Glomerular endothelial cell (primary cell): ENCODE data around the gene FGF4. TPM values are rescaled to one million over a fixed set of nuclear protein-coding genes. Genes with fewer than 3 reads are reported as not detected.

ENCODE experiments used
- DNase-seq: peaks from one replicate; pipeline ENCODE4 v3.0.0-alpha.2; 2011; ENCODE audit warnings: low read depth, low spot score; ENCODE audit errors: extremely low read depth
- total RNA-seq: library from RNA; depleted of rRNA; stranded (reverse); fragments of >200 nt; gene quantifications from 2 replicates; pipeline ENCODE4 v1.2.3, GENCODE V29; 2015

Gene FGF4, protein sequence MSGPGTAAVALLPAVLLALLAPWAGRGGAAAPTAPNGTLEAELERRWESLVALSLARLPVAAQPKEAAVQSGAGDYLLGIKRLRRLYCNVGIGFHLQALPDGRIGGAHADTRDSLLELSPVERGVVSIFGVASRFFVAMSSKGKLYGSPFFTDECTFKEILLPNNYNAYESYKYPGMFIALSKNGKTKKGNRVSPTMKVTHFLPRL
- not detected in 2 replicates for total RNA-seq

GRCh38 chr11:69775163-69775755 is at the start of gene FGF4:
Gene FGF4 (minus strand): TSS chr11:69775341. CDS start chr11:69775084, 257 bp downstream.
- DNase-seq = no peak

DNA sequence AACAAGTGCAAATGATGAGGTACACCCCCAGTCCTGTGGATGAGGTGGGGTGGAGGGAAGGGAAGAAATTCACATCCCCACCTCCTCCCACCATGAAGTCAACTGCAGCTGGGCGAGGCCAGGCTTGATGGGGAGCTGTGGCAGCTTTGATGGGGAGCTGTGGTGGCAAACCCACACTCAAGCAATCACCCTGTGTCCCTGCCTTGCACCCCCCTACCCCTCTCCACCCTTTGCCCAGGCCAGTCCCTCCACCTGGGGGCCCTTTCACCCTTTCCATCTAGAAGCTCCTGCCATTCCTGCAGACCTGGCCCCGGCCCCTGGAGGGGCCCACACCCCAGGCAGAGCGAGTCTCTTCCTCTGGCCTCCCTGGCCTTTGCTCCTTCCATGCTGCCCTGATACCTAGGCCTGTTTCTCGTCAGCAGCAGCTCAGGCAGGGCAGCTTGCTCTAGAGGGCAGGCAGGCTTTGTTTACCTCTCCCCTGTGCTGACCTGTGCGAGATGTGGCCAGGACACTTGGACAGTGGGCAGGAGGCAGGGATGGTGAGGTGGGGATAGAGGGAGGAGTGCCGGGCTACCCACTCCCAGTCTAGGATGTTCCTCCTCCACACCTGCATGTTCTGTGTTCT is 48.6 kb upstream of the FGF4 start:
- DNase-seq = no peak

- no peak for DNase-seq
Observed at GRCh38 chr11:69822676-69823494, 47.7 kb upstream of the FGF4 start.

DNA sequence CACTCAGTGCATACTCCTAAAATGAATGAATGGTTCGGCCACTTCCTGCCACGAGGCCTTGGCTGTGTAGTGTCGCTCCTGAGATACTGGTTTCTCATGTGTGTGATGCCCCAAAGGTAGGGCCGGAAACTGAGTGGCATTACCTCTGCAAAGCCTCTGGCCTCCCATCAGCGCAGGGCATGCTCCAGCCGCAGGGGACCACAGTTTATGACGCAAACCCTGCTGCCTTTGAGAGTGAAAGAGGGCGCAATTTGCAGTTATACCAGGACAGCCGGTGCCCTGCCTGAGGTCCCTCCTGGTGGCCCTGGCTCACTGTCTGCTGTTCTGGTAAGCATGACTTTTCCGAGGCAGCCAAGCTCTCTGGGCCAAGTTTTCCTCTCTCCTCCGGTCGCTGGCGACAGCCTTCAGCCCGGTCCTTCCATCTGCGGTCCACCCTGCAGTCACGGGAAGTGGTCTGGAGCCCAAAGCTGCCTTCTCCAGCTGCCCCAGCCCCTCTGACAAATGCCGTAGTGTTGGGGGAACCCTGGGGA is 46.4 kb upstream of the FGF4 start:
- no peak for DNase-seq

DNA sequence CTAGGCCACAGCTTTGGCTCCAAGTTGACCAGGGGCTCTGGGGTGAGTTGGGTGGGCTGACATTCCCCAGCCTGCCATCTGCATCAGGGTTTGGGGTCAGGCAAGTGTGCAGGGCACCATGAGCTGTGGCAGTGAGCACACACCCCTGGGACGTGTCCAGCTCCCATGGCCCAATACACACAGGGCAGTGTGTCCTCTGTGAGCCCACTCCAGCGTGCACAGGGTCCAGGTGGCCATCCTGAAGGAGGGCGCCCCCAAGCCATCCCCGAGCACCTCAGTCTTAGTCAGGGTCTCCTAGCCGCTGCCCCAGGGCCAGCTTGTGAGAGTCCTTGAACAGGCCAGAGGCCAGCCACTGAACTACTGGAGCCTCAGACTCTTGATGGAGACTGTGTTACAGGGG is 45.3 kb upstream of the FGF4 start:
- no peak for DNase-seq

DNA sequence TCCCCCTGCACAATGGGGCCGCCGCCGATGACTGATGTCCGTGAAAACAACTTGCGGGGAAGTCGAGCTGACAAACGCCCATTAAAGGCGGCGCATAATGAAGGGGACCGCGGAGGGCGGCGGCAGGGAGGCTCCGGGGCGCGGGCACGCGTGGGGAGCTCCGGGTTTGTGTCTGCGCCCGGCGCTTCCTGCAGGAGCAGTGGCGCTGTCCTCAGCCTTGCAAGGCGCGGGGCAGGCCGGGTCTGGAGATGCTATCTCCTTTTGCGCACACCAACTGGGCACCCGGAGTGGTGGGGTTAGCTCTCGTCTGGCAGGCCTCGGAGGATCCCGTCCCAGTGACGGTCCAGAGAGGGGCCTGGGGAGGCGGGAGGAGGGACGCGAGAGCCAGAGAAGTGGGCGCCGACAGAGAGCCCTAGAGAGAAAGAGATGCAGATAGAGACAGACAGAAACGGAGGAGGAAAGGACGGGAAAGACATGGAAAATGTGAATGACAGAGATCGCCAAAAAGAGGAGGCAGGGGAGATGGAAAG is 44.5 kb upstream of the FGF4 start:
- DNase-seq = no peak

GRCh38 chr11:69818603-69819441 is 43.7 kb upstream of the FGF4 start, which contains the start of gene FGF3:
Gene FGF3 (minus strand): TSS chr11:69819416. CDS start chr11:69818933, 483 bp downstream.
- no peak for DNase-seq

- no peak for DNase-seq
Observed at GRCh38 chr11:69818231-69818602, 43.1 kb upstream of the FGF4 start.

- no peak for DNase-seq
Observed at GRCh38 chr11:69817265-69818230, 42.4 kb upstream of the FGF4 start.

GRCh38 chr11:69816671-69817070 is 41.5 kb upstream of the FGF4 start:
- DNase-seq = no peak

DNA sequence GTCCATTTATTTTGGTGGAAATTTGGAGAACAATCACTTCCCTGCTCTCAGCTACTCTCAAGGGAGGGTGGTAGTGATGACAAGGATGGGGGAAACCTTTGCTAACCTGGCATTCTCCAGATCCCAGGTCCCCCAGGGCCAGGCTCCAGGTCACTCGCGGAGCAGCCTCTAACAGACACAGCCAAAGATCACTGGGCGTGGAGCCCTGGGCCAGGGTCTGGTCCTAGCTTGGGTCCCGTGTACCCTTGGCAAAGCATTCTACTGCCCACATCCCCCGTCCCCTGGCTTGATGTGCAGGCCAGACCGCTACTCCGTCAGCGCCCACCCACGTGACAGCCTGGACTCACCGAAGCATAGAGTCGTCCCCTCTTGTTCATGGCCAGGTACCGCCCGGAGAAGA is 40.8 kb upstream of the FGF4 start:
- no peak for DNase-seq

DNA sequence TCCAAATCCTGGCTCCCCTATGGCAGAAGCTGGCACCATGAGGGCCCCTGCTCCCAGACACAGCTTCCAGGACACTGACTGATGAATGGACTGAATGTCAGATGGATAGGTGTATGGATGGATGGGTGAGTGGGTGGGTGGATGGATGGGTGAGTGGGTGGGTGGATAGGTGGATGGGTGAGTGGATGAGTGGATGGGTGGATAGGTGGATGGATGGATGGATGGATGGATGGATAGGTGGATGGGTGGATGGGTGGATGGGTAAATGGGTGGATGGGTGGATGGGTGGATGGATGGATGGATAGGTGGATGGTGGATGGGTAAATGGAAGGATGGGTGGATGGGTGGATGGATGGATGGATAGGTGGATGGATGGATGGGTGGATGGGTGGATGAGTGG is 39.8 kb upstream of the FGF4 start:
- DNase-seq = no peak

GRCh38 chr11:69814411-69814810 is 39.3 kb upstream of the FGF4 start:
- no peak for DNase-seq

DNA sequence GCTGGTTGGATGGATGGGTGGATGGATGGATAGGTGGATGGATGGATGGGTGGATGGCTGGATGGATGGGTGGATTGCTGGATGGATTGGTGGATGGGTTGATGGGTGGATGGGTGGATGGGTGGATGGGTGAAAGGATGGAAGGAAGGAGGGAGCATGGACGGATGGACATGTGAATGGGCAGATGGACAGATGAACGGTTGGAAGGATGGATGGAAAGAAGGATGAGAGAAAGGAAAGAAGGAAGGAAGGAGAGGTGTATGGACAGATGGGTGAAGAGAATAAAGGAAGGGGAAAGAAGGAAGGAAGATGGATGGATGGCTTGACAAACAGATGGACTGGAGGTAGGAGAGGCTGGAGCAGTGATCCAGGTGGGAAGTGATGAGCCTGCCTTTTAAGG is 38.7 kb upstream of the FGF4 start:
- no peak for DNase-seq

- no peak for DNase-seq
Observed at GRCh38 chr11:69812946-69813345, 37.8 kb upstream of the FGF4 start.

- DNase-seq = no peak
Observed at GRCh38 chr11:69812256-69812655, 37.1 kb upstream of the FGF4 start.

GRCh38 chr11:69811431-69811830 is 36.3 kb upstream of the FGF4 start:
- DNase-seq = no peak

- DNase-seq = no peak
Observed at GRCh38 chr11:69810289-69811118, 35.4 kb upstream of the FGF4 start.
